HEK293 (cell line): ENCODE results near the gene MAP3K5.

Experiments
- CTCF ChIA-PET: fragments of 350-600 bp; formaldehyde crosslinking; extraction: SDS; loops from one replicate; lab custom pipeline; 2021; ENCODE audit warnings: antibody characterized with exemption; lab: Yijun Ruan, JAX
- POLR2A ChIA-PET: fragments of 300-600 bp; formaldehyde crosslinking; extraction: SDS; loops from one replicate; lab custom pipeline; 2020; ENCODE audit warnings: antibody characterized with exemption, inconsistent platforms; lab: Yijun Ruan, JAX
- H3K27ac ChIP-seq: fragments of 200-500 bp; sonication (Bioruptor generic); 2 replicates; pipeline ENCODE4 v1.5.1; 2014; ENCODE audit warnings: low read depth, low read length, control low read depth, inconsistent platforms; ENCODE audit errors: extremely low read depth
- H3K36me3 ChIP-seq, 2 experiments: fragments of 200-500 bp in 1 of 2; sonication (Bioruptor generic) in 1 of 2; 1 replicate in 1 of 2; 2 replicates in 1 of 2; pipeline ENCODE4 v1.5.1; 2014 to 2017; ENCODE audit warnings: inconsistent platforms in 2 of 2, low read length in 2 of 2; ENCODE audit not compliant: control insufficient read depth in 2 of 2, insufficient read depth in 1 of 2
- H3K4me1 ChIP-seq: fragments of 200-500 bp; sonication (Bioruptor generic); 2 replicates; pipeline ENCODE4 v1.5.1; 2014; ENCODE audit warnings: mild to moderate bottlenecking, low read length, inconsistent platforms; ENCODE audit not compliant: control insufficient read depth, insufficient read depth
- H3K4me3 ChIP-seq: 2 replicates; pipeline ENCODE4 v1.5.1; 2011; ENCODE audit warnings: low read depth, mild to moderate bottlenecking, control low read depth, low read length, moderate library complexity
- H3K9me3 ChIP-seq: fragments of 200-500 bp; sonication (Bioruptor generic); 2 replicates; pipeline ENCODE4 v1.5.1; 2014; ENCODE audit warnings: low read depth, low read length, inconsistent platforms; ENCODE audit not compliant: control insufficient read depth, insufficient read depth
- HOXC10 ChIP-seq: sonication (generic); formaldehyde crosslinking; IDR thresholded peaks from 2 replicates; pipeline ENCODE4 v1.8.1; 2023; ENCODE audit warnings: mild to moderate bottlenecking, missing genetic modification reagents
- SP3 ChIP-seq: fragments of 450-650 bp; formaldehyde crosslinking; IDR thresholded peaks from 2 replicates; pipeline ENCODE4 v1.5.1; 2016; ENCODE audit warnings: missing biosample characterization, missing genetic modification characterization
- SP7 ChIP-seq: fragments of 450-650 bp; formaldehyde crosslinking; IDR thresholded peaks from 2 replicates; pipeline ENCODE4 v1.5.1; 2016; ENCODE audit warnings: missing biosample characterization, missing genetic modification characterization
- ZBTB17 ChIP-seq: fragments of 450-650 bp; formaldehyde crosslinking; IDR thresholded peaks from 2 replicates; pipeline ENCODE4 v1.5.1; 2016; ENCODE audit warnings: missing biosample characterization, missing genetic modification characterization
- ZBTB48 ChIP-seq: fragments of 450-650 bp; formaldehyde crosslinking; IDR thresholded peaks from 2 replicates; pipeline ENCODE4 v1.5.1; 2016; ENCODE audit warnings: missing biosample characterization, missing genetic modification characterization
- ZNF2 ChIP-seq: fragments of 450-650 bp; formaldehyde crosslinking; IDR thresholded peaks from 2 replicates; pipeline ENCODE4 v1.5.1; 2016; ENCODE audit warnings: missing biosample characterization, missing genetic modification characterization
- ZNF335 ChIP-seq: fragments of 450-650 bp; formaldehyde crosslinking; conservative IDR thresholded peaks from 2 replicates; pipeline ENCODE4 v1.5.1; 2016; ENCODE audit warnings: missing biosample characterization, missing genetic modification characterization
- ZNF350 ChIP-seq: fragments of 450-650 bp; formaldehyde crosslinking; IDR thresholded peaks from 2 replicates; pipeline ENCODE4 v1.5.0; 2017; ENCODE audit warnings: missing biosample characterization, mild to moderate bottlenecking, missing genetic modification characterization
- ZNF560 ChIP-seq: fragments of 450-650 bp; formaldehyde crosslinking; IDR thresholded peaks from 2 replicates; pipeline ENCODE4 v1.5.1; 2017; ENCODE audit warnings: missing biosample characterization, missing genetic modification characterization, borderline replicate concordance
- ZXDB ChIP-seq: fragments of 450-650 bp; formaldehyde crosslinking; IDR thresholded peaks from 2 replicates; pipeline ENCODE4 v1.5.1; 2016; ENCODE audit warnings: missing biosample characterization, missing genetic modification characterization
- TF ChIP-seq, protein P1 (sequence below): fragments of 450-650 bp; formaldehyde crosslinking; IDR thresholded peaks from 2 replicates; pipeline ENCODE4 v1.5.1; 2016; ENCODE audit warnings: missing biosample characterization, missing genetic modification characterization
- TF ChIP-seq, protein P2 (sequence below): fragments of 450-650 bp; formaldehyde crosslinking; conservative IDR thresholded peaks from 2 replicates; pipeline ENCODE4 v1.5.1; 2016; ENCODE audit warnings: low read depth, missing biosample characterization, missing genetic modification characterization
- TF ChIP-seq, protein P3 (sequence below): fragments of 450-650 bp; formaldehyde crosslinking; IDR thresholded peaks from 2 replicates; pipeline ENCODE4 v1.5.1; 2016; ENCODE audit warnings: missing biosample characterization, missing genetic modification characterization, low read depth
- TF ChIP-seq, protein P4 (sequence below): fragments of 450-650 bp; formaldehyde crosslinking; IDR thresholded peaks from 2 replicates; pipeline ENCODE4 v1.5.1; 2016; ENCODE audit warnings: missing biosample characterization, missing genetic modification characterization
- TF ChIP-seq, protein P5 (sequence below): fragments of 450-650 bp; IDR thresholded peaks from 2 replicates; pipeline ENCODE4 v1.5.1; 2018; ENCODE audit warnings: missing biosample characterization, missing genetic modification characterization
- TF ChIP-seq, protein P6 (sequence below): fragments of 450-650 bp; formaldehyde crosslinking; IDR thresholded peaks from 2 replicates; pipeline ENCODE4 v1.5.1; 2016; ENCODE audit warnings: missing biosample characterization, missing genetic modification characterization

Gene MAP3K5

DNA sequence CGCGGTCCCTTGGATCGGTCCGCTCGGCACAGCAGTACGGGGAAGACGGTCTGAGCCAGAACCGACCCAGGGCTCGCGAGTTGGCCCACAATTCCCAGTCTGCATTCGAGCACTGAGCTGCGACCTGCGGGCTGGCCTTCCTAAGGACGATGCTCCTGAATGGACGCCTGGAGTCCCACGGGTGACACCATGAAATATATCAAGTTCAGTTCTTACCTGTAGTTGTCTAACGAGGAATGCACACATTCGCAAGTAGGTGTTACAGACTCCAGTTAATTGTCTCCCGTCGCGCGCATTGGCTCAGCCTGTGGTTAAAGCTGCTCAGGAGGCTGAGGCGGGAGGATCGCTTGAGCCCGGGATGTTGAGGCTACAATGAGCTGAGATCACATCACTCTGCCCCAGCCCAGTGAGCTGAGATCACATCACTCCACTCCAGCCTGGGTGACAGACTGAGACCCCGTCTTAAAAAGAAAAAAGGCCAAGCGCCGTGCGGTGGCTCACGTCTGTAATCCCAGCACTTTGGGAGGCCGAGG lies 30.9 kb upstream of the MAP3K5 start:
- ChIA-PET CTCF (interaction anchor here (0.6 to 1.7 kb wide), 10 partner anchors 12 to 406 kb away, joined by 3 to 9 read pairs (median 3); no protein-coding TSS in a partner anchor), POLR2A (interaction anchor here (1.4 to 3.0 kb wide), 2 partner anchors 31 to 179 kb away, joined by 4 to 14 read pairs; partner anchors contain the start of gene MAP3K5)
- Histone ChIP-seq H3K4me3 (peak overlapping the region; percentile 74), H3K9me3 (no peaks in the 10 kb centered on the region), H3K36me3 (peaks cover 11 to 25% of the 10 kb centered on the region in 2 experiments), H3K27ac (peak overlapping the region; percentile 80; the same call in 1 of the 2 replicates), H3K4me1 (no peaks in the 10 kb centered on the region)
- peak; percentile 4; the same call in 1 of the 2 replicates for TF ChIP-seq ZXDB (tag by site-specific recombination)
- no peak for TF ChIP-seq SP7 (tag by site-specific recombination)
- TF ChIP-seq, protein P1, sequence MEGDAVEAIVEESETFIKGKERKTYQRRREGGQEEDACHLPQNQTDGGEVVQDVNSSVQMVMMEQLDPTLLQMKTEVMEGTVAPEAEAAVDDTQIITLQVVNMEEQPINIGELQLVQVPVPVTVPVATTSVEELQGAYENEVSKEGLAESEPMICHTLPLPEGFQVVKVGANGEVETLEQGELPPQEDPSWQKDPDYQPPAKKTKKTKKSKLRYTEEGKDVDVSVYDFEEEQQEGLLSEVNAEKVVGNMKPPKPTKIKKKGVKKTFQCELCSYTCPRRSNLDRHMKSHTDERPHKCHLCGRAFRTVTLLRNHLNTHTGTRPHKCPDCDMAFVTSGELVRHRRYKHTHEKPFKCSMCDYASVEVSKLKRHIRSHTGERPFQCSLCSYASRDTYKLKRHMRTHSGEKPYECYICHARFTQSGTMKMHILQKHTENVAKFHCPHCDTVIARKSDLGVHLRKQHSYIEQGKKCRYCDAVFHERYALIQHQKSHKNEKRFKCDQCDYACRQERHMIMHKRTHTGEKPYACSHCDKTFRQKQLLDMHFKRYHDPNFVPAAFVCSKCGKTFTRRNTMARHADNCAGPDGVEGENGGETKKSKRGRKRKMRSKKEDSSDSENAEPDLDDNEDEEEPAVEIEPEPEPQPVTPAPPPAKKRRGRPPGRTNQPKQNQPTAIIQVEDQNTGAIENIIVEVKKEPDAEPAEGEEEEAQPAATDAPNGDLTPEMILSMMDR = no peak
- TF ChIP-seq ZNF2 = peak; percentile 81
- TF ChIP-seq ZNF560 (tag by site-specific recombination) = no peak

DNA sequence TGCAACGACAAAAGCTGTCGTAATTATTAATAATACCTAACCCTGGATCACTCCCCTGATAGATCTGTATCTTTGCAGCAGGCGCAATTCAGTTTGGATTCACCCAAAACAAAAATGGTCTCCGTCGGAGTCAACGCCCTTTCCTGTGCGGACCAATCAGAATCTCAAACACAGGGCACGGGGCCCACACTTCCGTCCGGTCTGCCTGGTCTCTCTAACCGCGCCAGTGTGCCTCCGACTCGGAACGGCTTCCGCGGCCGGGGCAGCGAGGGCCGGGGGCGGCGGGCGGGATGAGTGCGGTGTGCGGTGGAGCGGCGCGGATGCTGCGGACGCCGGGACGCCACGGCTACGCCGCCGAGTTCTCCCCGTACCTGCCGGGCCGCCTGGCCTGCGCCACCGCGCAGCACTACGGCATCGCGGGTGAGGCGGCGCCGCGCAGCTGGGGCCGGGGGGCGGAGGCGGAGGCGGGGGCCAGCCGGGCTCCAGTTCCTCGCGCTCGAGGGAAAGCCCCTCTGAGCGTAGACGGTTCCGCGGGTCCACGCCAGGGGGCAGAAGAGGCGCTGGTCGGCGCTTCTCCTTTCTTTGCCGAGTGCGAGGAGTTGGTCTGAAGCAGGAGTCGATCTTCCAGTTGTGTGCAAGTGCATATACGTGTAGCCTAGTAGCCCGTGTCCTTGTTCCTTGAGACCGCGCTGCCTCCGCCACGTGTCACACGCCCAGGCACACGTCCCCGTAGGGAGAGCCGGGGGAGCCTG lies 30.3 kb upstream of the MAP3K5 start, which contains the start of gene PEX7:
PEX7 (plus strand) TSS at position 217 of the 752 bp plus-strand sequence; CDS start at position 291, 74 bp downstream.
- CTCF ChIA-PET = interaction anchor here (0.5 to 1.7 kb wide), 12 partner anchors 13 to 371 kb away, joined by 3 to 9 read pairs (median 4); partner anchors contain the start of gene MAP3K5
- peak within 1 kb of the TSS; percentile 74 for H3K4me3 ChIP-seq
- H3K9me3 ChIP-seq = no peaks in the 10 kb centered on the region
- POLR2A ChIA-PET = interaction anchor here (0.6 to 3.0 kb wide), 4 partner anchors 20 to 258 kb away, joined by 3 to 14 read pairs (median 4); partner anchors contain the start of gene MAP3K5
- H3K36me3 ChIP-seq = peaks cover 9 to 22% of the 10 kb centered on the region in 2 experiments
- H3K27ac ChIP-seq = peak within 1 kb of the TSS; percentile 80
- H3K4me1 ChIP-seq = no peaks in the 10 kb centered on the region
- TF ChIP-seq, protein P2, sequence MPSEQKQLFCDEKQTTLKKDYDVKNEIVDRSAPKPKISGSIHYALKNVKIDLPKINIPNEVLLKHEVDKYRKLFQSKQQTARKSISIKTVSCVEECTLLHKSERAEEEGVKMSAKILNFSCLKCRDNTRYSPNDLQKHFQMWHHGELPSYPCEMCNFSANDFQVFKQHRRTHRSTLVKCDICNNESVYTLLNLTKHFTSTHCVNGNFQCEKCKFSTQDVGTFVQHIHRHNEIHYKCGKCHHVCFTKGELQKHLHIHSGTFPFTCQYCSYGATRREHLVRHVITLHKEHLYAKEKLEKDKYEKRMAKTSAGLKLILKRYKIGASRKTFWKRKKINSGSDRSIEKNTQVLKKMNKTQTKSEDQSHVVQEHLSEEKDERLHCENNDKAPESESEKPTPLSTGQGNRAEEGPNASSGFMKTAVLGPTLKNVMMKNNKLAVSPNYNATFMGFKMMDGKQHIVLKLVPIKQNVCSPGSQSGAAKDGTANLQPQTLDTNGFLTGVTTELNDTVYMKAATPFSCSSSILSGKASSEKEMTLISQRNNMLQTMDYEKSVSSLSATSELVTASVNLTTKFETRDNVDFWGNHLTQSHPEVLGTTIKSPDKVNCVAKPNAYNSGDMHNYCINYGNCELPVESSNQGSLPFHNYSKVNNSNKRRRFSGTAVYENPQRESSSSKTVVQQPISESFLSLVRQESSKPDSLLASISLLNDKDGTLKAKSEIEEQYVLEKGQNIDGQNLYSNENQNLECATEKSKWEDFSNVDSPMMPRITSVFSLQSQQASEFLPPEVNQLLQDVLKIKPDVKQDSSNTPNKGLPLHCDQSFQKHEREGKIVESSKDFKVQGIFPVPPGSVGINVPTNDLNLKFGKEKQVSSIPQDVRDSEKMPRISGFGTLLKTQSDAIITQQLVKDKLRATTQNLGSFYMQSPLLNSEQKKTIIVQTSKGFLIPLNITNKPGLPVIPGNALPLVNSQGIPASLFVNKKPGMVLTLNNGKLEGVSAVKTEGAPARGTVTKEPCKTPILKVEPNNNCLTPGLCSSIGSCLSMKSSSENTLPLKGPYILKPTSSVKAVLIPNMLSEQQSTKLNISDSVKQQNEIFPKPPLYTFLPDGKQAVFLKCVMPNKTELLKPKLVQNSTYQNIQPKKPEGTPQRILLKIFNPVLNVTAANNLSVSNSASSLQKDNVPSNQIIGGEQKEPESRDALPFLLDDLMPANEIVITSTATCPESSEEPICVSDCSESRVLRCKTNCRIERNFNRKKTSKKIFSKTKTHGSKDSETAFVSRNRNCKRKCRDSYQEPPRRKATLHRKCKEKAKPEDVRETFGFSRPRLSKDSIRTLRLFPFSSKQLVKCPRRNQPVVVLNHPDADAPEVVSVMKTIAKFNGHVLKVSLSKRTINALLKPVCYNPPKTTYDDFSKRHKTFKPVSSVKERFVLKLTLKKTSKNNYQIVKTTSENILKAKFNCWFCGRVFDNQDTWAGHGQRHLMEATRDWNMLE (tag by site-specific recombination) = peak; percentile 85
- TF ChIP-seq ZBTB48 (tag by site-specific recombination) (0 out of 2 replicates have a peak, but pooled peaks have one; percentile 52), ZNF350 (tag by site-specific recombination) (peak; percentile 55; the same call in 1 of the 2 replicates), HOXC10 (CRISPR knock-in tag) (peak; percentile 79; the same call in 1 of the 2 replicates), ZBTB17 (peak; percentile 60), ZNF335 (tag by site-specific recombination) (peak; percentile 90), SP3 (peak; percentile 55)
- TF ChIP-seq, protein P3, sequence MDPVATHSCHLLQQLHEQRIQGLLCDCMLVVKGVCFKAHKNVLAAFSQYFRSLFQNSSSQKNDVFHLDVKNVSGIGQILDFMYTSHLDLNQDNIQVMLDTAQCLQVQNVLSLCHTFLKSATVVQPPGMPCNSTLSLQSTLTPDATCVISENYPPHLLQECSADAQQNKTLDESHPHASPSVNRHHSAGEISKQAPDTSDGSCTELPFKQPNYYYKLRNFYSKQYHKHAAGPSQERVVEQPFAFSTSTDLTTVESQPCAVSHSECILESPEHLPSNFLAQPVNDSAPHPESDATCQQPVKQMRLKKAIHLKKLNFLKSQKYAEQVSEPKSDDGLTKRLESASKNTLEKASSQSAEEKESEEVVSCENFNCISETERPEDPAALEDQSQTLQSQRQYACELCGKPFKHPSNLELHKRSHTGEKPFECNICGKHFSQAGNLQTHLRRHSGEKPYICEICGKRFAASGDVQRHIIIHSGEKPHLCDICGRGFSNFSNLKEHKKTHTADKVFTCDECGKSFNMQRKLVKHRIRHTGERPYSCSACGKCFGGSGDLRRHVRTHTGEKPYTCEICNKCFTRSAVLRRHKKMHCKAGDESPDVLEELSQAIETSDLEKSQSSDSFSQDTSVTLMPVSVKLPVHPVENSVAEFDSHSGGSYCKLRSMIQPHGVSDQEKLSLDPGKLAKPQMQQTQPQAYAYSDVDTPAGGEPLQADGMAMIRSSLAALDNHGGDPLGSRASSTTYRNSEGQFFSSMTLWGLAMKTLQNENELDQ (tag by site-specific recombination) = no peak
- TF ChIP-seq, protein P4, sequence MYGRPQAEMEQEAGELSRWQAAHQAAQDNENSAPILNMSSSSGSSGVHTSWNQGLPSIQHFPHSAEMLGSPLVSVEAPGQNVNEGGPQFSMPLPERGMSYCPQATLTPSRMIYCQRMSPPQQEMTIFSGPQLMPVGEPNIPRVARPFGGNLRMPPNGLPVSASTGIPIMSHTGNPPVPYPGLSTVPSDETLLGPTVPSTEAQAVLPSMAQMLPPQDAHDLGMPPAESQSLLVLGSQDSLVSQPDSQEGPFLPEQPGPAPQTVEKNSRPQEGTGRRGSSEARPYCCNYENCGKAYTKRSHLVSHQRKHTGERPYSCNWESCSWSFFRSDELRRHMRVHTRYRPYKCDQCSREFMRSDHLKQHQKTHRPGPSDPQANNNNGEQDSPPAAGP (tag by site-specific recombination) = 0 out of 2 replicates have a peak, but pooled peaks have one; percentile 23
- TF ChIP-seq, protein P5, sequence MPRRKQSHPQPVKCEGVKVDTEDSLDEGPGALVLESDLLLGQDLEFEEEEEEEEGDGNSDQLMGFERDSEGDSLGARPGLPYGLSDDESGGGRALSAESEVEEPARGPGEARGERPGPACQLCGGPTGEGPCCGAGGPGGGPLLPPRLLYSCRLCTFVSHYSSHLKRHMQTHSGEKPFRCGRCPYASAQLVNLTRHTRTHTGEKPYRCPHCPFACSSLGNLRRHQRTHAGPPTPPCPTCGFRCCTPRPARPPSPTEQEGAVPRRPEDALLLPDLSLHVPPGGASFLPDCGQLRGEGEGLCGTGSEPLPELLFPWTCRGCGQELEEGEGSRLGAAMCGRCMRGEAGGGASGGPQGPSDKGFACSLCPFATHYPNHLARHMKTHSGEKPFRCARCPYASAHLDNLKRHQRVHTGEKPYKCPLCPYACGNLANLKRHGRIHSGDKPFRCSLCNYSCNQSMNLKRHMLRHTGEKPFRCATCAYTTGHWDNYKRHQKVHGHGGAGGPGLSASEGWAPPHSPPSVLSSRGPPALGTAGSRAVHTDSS = no peak
- TF ChIP-seq, protein P6, sequence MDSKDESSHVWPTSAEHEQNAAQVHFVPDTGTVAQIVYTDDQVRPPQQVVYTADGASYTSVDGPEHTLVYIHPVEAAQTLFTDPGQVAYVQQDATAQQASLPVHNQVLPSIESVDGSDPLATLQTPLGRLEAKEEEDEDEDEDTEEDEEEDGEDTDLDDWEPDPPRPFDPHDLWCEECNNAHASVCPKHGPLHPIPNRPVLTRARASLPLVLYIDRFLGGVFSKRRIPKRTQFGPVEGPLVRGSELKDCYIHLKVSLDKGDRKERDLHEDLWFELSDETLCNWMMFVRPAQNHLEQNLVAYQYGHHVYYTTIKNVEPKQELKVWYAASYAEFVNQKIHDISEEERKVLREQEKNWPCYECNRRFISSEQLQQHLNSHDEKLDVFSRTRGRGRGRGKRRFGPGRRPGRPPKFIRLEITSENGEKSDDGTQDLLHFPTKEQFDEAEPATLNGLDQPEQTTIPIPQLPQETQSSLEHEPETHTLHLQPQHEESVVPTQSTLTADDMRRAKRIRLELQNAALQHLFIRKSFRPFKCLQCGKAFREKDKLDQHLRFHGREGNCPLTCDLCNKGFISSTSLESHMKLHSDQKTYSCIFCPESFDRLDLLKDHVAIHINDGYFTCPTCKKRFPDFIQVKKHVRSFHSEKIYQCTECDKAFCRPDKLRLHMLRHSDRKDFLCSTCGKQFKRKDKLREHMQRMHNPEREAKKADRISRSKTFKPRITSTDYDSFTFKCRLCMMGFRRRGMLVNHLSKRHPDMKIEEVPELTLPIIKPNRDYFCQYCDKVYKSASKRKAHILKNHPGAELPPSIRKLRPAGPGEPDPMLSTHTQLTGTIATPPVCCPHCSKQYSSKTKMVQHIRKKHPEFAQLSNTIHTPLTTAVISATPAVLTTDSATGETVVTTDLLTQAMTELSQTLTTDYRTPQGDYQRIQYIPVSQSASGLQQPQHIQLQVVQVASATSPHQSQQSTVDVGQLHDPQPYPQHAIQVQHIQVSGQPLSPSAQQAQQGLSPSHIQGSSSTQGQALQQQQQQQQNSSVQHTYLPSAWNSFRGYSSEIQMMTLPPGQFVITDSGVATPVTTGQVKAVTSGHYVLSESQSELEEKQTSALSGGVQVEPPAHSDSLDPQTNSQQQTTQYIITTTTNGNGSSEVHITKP (tag by site-specific recombination) = peak; percentile 81
